Superior temporal gyrus (tissue), 1 donor: Measurements from ENCODE around the gene HS2ST1.

Experiments
- DNase-seq: peaks from one replicate; pipeline ENCODE4 v3.0.0-alpha.2; 2016; ENCODE audit errors: extremely low spot score

HS2ST1 gene

GRCh38 chr1:87136607-87137341 lies 222.3 kb downstream of the HS2ST1 start:
- no peak for DNase-seq

GRCh38 chr1:87137342-87137739 lies 222.9 kb downstream of the HS2ST1 start:
- no peak for DNase-seq

DNA sequence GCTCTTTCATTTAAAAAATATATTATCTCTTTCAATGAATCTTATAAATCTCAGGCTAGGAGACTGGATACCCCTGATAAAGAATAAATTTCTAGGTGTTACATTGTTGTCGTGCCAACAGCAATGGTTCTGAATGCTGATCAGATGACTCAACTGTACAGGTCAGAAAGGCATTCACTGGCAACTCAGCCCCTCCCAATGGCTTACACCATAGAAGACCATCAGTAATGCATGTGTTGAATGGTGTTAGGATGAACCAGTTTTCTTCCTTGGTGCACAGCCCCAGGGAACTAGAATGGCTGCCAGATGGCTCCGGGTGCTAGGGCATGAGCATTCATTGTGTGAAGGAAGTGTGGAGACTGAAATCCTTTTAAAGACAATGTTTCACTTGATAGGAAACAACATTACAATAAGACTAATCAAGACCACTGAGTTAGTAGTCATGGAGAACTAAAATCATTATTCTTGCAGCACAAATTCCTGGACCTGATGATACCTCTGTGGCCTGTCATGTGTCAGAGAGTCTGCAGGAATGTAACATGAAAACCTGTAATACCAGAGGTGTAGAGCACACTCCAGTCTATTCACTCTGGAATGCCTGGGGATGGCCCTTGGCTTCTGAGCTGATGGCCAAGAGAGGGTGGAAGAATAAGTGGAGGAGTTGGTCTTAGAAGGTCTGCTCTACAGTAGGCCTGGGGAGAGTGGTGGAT lies 226.6 kb downstream of the HS2ST1 start:
- no peak for DNase-seq

- DNase-seq: no peak
These were observed 227.1 kb downstream of the HS2ST1 start for GRCh38 chr1:87141556-87141955.

GRCh38 chr1:87143413-87144135 lies 229.1 kb downstream of the HS2ST1 start:
- DNase-seq: no peak

DNA sequence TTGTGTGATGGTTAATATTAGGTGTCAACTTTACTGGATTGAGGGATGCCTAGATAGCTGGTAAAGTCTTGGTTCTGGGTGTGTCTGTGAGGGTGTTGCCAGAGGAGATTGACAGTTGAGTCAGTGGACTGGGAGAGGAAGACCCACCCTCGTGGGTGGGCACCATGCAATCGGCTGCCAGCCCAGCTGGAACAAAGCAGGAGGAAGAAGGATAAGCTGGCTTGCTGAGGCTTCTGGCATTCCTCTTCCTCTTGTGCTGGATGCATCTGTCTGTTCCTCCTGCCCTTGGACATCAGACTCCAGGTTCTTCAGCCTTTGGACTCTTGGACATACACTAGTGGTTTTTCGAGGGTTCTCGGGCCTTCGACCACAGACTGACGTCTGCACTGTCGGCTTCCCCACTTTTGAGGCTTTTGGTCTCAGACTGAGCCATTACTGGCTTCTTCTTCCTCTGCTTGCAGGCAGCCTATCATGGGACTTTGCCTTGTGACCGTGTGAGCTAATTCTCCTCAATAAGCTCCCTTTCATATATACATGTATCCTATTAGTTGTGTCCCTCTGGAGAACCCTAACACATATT lies 230.0 kb downstream of the HS2ST1 start:
- no peak for DNase-seq

GRCh38 chr1:87144981-87145380 lies 230.5 kb downstream of the HS2ST1 start:
- DNase-seq: no peak

DNA sequence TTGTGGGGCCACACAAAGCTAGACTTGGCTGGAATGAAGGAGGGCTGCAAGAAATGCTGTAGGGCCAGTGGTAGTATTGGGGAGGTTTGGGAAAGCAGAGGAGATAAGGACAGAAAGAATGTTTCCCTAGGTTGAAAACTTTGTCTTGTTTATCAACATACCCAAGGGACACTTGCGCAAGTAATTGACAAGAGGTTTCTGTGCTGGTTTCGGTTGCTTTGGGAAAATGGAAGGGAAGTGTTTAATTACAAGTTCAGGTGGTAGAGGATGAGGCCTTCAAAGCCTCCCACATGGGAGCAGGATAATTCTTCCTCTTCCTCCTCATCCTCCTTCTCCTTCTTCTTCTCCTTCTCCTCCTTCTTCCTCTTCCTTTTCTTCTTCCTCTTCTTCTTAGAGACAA lies 232.1 kb downstream of the HS2ST1 start:
- no peak for DNase-seq

GRCh38 chr1:87146986-87147385 lies 232.6 kb downstream of the HS2ST1 start:
- no peak for DNase-seq

- DNase-seq: no peak
These were observed 233.4 kb downstream of the HS2ST1 start for GRCh38 chr1:87147851-87148250.

DNA sequence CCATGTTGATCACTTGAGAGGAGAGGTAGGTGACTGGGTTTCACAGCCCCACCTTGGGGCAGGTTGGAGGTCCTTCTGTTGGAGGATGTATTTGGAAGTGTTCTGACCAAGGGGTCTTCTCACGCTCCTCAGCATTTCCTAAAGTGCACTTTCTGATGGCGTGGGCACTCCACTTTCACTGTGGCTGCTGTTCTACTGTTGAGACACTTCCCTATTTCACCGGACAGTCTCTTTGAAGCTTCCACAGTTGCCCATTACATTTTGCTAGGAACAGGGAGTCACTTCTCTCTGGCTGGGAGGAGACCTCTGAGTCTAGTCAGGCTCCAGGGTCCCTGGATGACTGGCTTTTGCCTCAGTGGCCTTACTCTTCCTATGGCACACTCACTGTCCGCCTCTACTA lies 234.2 kb downstream of the HS2ST1 start:
- DNase-seq: no peak

- peak; percentile 67 for DNase-seq
These were observed 235.0 kb downstream of the HS2ST1 start for GRCh38 chr1:87149241-87150041.

DNA sequence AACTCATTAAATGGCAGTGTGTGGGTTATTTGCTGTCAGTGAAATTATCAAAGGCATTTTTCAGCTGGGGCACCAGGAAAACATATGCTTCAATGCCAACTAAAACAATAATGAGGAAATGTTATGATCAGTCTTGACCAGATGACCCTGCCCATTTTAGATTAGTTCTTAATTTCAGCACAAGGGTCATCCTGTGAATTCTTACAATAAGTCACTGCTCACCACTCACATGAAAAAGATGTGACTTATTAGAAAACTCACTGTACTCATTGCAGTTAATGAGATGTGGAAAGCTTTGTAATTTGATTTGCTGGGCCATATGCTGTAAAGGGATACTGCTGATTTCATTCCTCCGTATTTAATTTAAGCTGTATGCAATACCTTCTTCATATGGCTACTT lies 235.7 kb downstream of the HS2ST1 start:
- DNase-seq: no peak

DNA sequence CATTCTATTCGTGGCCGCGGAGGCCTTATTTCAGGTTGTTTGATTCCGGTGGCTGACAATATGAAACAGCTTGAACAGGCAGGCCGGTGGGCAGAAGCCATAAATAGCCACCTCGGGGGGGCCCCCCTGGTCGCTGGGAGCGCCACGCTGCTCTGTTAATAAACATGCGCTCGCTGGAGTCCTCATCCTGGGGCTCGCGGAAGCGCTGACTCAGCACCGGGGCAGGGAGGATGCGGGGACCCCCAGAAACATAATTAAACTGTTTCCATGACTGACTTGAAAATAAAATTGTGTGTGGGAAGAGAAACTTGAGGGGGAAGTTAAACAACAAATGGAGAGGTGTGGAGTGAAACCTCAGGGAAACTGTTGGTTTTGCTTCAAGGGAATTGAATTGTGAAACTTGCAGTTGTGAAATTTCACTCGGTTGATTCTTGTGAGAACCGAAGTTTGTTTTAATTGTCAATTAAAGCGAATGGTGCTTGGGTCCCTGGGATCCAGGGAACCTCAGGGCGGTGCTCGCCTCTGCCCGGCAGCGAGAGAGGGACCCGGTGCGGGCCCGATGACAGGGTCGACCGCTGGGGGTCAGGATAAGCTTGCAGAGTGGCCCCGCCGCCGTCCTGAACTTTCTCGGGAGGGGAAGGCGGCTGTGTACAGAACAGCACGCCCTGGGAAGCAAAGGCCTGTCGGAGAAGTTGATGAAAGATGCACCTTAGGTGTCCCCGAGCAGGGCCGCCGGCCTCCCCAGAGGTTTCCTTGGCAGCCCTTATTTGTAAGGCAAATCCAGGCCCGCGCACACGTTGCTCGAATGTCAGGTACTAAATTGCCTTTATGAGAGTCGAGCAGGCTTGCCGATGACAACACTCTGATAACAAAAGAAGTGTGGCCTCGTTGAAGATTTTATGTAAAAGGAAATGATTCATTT lies 237.3 kb downstream of the HS2ST1 start:
- DNase-seq: peak; percentile 52

DNA sequence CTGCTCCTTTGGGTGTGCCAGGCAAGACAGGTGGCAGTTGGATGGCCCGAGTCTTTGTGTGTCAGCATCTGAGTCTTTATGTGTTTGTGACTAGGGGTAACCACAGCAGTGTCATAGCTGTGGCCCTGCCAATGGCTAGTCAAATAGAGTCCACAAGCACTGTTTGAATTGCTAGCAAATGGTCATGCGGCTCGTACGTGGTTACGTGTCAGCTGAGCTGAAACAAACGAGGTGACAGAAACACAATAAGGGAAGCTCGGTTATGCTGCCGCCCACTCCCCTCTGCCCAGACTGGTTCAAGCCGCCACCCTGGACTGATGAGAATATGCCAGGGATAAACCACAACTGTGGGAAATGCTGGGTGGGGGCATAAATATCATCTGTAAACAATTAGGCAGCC lies 239.9 kb downstream of the HS2ST1 start:
- DNase-seq: no peak

- DNase-seq: peak; percentile 65
These were observed 240.7 kb downstream of the HS2ST1 start for GRCh38 chr1:87155170-87155569.

DNA sequence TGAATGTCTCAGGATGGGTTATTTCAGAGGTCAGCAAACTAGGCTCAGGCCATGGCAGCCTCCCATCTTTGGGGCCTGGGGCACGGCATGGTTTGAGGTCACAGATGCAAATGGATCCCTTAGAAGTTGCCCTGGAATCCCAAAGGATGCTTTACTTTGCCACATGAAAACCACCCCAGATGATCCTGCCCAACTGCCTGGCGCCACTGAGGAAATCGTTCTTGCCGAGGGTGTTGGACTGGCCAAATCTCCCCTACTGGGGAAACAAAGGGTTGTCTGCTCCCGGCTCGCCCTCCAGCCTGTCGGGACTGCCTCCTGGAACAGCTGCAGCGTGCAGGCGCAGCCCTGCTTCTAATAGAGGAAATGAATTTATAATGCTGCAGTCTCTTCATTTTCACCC lies 241.2 kb downstream of the HS2ST1 start:
- no peak for DNase-seq

GRCh38 chr1:87156124-87156523 lies 241.7 kb downstream of the HS2ST1 start:
- DNase-seq: no peak

- no peak for DNase-seq
These were observed 245.0 kb downstream of the HS2ST1 start for GRCh38 chr1:87159378-87159915.
